ENCODE results near the gene PAQR5.

- TF ChIP-seq POLR2AphosphoS5 (IDR thresholded peaks at IDR 0.05) (no peak), POLR2A (IDR thresholded peaks at IDR 0.05) (no peak)
- TF ChIP-seq, protein P1, sequence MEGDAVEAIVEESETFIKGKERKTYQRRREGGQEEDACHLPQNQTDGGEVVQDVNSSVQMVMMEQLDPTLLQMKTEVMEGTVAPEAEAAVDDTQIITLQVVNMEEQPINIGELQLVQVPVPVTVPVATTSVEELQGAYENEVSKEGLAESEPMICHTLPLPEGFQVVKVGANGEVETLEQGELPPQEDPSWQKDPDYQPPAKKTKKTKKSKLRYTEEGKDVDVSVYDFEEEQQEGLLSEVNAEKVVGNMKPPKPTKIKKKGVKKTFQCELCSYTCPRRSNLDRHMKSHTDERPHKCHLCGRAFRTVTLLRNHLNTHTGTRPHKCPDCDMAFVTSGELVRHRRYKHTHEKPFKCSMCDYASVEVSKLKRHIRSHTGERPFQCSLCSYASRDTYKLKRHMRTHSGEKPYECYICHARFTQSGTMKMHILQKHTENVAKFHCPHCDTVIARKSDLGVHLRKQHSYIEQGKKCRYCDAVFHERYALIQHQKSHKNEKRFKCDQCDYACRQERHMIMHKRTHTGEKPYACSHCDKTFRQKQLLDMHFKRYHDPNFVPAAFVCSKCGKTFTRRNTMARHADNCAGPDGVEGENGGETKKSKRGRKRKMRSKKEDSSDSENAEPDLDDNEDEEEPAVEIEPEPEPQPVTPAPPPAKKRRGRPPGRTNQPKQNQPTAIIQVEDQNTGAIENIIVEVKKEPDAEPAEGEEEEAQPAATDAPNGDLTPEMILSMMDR (IDR thresholded peaks at IDR 0.05): no peak
These were observed 29.4 kb downstream of the PAQR5 start for GRCh38 chr15:69328080-69328479.

All from sigmoid colon (tissue), 4 donors.